ENCODE results near the gene TRANK1. TPM values are rescaled to one million over a fixed set of nuclear protein-coding genes. Genes with fewer than 3 reads are reported as not detected.
A peak's percentile ranks its signal among the peaks of the same experiment; 100 is the strongest.
"Not testable (repeated sequence)": the region's sequence is repeated elsewhere in the genome, so short reads cannot be mapped to it uniquely, and the experiment has no call there.

TRANK1 gene
- total RNA-seq, 2 experiments from 2014 or later: 84.3 to 93.1 TPM

- Mint-ChIP-seq H3K27ac (peak overlapping the region; percentile 75), H3K27me3 (no peaks in the 10 kb centered on the region), H3K9me3 (peaks cover 2% of the 10 kb centered on the region), H3K4me1 (peaks cover 49% of the 10 kb centered on the region), H3K4me3 (no peak overlapping the region), H3K36me3 (ENCODE audit: low read depth) (peaks cover 95% of the 10 kb centered on the region)
- ChIA-PET CTCF (interaction anchor here (0.6 kb wide), 1 partner anchor 36 kb away, joined by 3 read pairs; no protein-coding TSS in a partner anchor), POLR2A (no interaction called here)
- peak; percentile 21 for DNase-seq
Observed at GRCh38 chr3:36893137-36893557, 51.7 kb downstream of the TRANK1 start.

GRCh38 chr3:36892457-36893136, 52.3 kb downstream of the TRANK1 start:
- peaks cover 94% of the 10 kb centered on the region for H3K36me3 Mint-ChIP-seq (ENCODE audit: low read depth)
- POLR2A ChIA-PET: no interaction called here
- no peak for DNase-seq
- CTCF ChIA-PET: interaction anchor here (1.0 kb wide), 1 partner anchor 21 kb away, joined by 4 read pairs; no protein-coding TSS in a partner anchor
- peak overlapping the region; percentile 75 for H3K27ac Mint-ChIP-seq
- H3K4me3 Mint-ChIP-seq: no peak overlapping the region
- H3K9me3 Mint-ChIP-seq: peaks cover 2% of the 10 kb centered on the region
- no peaks in the 10 kb centered on the region for H3K27me3 Mint-ChIP-seq
- peaks cover 49% of the 10 kb centered on the region for H3K4me1 Mint-ChIP-seq

DNA sequence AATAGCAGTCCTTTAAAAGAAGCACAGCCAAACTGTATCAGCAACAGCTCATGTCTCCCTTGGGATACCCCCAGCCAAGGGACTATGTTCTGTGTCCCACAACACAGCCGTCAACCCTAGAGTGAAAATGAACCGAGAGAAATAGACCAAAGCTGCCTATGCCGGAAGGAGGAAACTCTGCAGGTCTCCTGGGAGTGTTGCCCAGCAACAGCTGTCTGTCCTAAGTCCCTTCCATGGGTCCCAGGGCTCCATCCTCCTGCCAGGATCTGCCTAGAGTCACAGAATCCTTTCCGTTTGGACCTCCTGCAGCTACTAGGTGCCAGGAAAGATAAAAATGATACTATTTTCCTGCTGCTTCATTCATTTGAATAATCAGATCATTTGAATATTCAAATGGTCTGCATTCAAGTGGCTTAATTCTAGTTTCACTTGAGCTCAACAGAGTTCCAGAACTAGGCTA, 53.1 kb downstream of the TRANK1 start:
- ChIA-PET POLR2A (no interaction called here), CTCF (interaction anchor here (0.6 to 1.0 kb wide), 2 partner anchors 20 to 119 kb away, joined by 3 to 4 read pairs; no protein-coding TSS in a partner anchor)
- DNase-seq: no peak
- H3K9me3 Mint-ChIP-seq: peaks cover 2% of the 10 kb centered on the region
- H3K27ac Mint-ChIP-seq: no peak overlapping the region
- H3K27me3 Mint-ChIP-seq: no peaks in the 10 kb centered on the region
- peaks cover 91% of the 10 kb centered on the region for H3K36me3 Mint-ChIP-seq (ENCODE audit: low read depth)
- H3K4me3 Mint-ChIP-seq: no peak overlapping the region
- H3K4me1 Mint-ChIP-seq: peaks cover 46% of the 10 kb centered on the region

GRCh38 chr3:36891097-36891496, 53.8 kb downstream of the TRANK1 start:
- DNase-seq, POLR2A ChIA-PET, H3K4me3 Mint-ChIP-seq, H3K27me3 Mint-ChIP-seq, CTCF ChIA-PET, H3K9me3 Mint-ChIP-seq: not testable (repeated sequence)
- peaks cover 86% of the 10 kb centered on the region for H3K36me3 Mint-ChIP-seq (ENCODE audit: low read depth)
- H3K4me1 Mint-ChIP-seq: peaks cover 43% of the 10 kb centered on the region
- H3K27ac Mint-ChIP-seq: peak overlapping the region; percentile 25

GRCh38 chr3:36890261-36890660, 54.6 kb downstream of the TRANK1 start:
- Mint-ChIP-seq H3K9me3 (peaks cover 2% of the 10 kb centered on the region), H3K4me1 (peaks cover 35% of the 10 kb centered on the region), H3K4me3 (no peak overlapping the region), H3K36me3 (ENCODE audit: low read depth) (peaks cover 80% of the 10 kb centered on the region), H3K27ac (no peak overlapping the region), H3K27me3 (no peaks in the 10 kb centered on the region)
- POLR2A ChIA-PET: interaction anchor here (0.6 kb wide), 2 partner anchors 9 to 35 kb away, joined by 3 read pairs; no protein-coding TSS in a partner anchor
- no peak for DNase-seq
- CTCF ChIA-PET: interaction anchor here (1.3 kb wide), 1 partner anchor 9 kb away, joined by 4 read pairs; no protein-coding TSS in a partner anchor

- Mint-ChIP-seq H3K4me1 (peaks cover 25% of the 10 kb centered on the region), H3K4me3 (no peak overlapping the region), H3K36me3 (ENCODE audit: low read depth) (peaks cover 54% of the 10 kb centered on the region), H3K27me3 (no peaks in the 10 kb centered on the region), H3K27ac (no peak overlapping the region), H3K9me3 (no peaks in the 10 kb centered on the region)
- ChIA-PET POLR2A (no interaction called here), CTCF (interaction anchor here (1.5 kb wide), 1 partner anchor 8 kb away, joined by 4 read pairs; no protein-coding TSS in a partner anchor)
- DNase-seq: no peak
Observed at GRCh38 chr3:36881735-36882134, 63.1 kb downstream of the TRANK1 start.

- Mint-ChIP-seq H3K4me1 (peaks cover 44% of the 10 kb centered on the region), H3K36me3 (ENCODE audit: low read depth) (peaks cover 55% of the 10 kb centered on the region)
- H3K9me3 Mint-ChIP-seq, H3K27me3 Mint-ChIP-seq, H3K27ac Mint-ChIP-seq, H3K4me3 Mint-ChIP-seq, DNase-seq, CTCF ChIA-PET, POLR2A ChIA-PET: not testable (repeated sequence)
Observed at GRCh38 chr3:36879842-36880241, 65.0 kb downstream of the TRANK1 start.

GRCh38 chr3:36877930-36878685, 66.7 kb downstream of the TRANK1 start:
- Mint-ChIP-seq H3K9me3 (no peaks in the 10 kb centered on the region), H3K27ac (no peak overlapping the region), H3K27me3 (no peaks in the 10 kb centered on the region), H3K4me3 (no peak overlapping the region), H3K4me1 (peaks cover 45% of the 10 kb centered on the region), H3K36me3 (ENCODE audit: low read depth) (peaks cover 52% of the 10 kb centered on the region)
- ChIA-PET CTCF (interaction anchor here (0.5 kb wide), 1 partner anchor 36 kb away, joined by 4 read pairs; no protein-coding TSS in a partner anchor), POLR2A (no interaction called here)
- no peak for DNase-seq

DNA sequence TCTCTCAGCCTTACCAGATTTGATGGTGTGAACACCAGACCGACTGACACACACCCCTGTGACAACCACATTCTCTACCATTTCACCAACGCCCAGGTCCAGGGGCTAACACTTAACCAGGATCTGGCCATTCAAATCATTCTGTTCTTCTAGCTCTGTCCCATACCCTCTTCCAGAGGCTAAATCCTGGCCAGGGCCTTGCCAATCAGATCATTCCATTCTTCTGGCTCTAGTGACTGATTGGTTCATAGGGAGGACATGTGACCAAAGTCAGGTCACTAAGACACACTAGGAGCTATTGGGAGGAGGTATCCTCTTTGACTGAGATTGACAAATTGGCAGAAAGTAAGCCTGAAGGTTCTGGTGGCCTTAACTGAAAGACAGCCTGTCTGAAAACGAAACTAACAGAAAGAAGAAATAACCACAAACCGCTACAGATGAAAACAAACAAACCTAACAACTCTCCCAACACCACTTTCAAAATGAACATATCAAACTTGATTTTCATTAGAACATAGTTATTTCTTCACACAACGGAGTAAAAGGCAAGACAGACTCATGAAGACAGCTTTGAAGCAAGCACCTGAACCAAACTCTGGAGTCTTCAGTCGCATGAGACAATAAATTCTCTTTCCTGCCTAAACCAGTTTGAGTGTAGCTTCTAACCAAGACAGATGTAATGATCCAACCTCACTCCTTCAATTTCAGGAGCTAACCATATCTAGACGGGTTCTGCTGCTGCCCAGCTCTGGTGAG, 68.5 kb downstream of the TRANK1 start:
- peaks cover 52% of the 10 kb centered on the region for H3K36me3 Mint-ChIP-seq (ENCODE audit: low read depth)
- peak overlapping the region; percentile 93 for H3K27ac Mint-ChIP-seq
- no peaks in the 10 kb centered on the region for H3K9me3 Mint-ChIP-seq
- H3K4me3 Mint-ChIP-seq: peak overlapping the region; percentile 56
- POLR2A ChIA-PET: interaction anchor here (0.7 kb wide), 1 partner anchor 32 kb away, joined by 3 read pairs; no protein-coding TSS in a partner anchor
- CTCF ChIA-PET: interaction anchor here (1.0 to 1.4 kb wide), 5 partner anchors 9 to 47 kb away, joined by 3 to 4 read pairs (median 3); no protein-coding TSS in a partner anchor
- no peaks in the 10 kb centered on the region for H3K27me3 Mint-ChIP-seq
- peak; percentile 54 for DNase-seq
- H3K4me1 Mint-ChIP-seq: peaks cover 42% of the 10 kb centered on the region

- CTCF ChIA-PET: interaction anchor here (1.0 to 1.4 kb wide), 3 partner anchors 14 to 46 kb away, joined by 3 read pairs; no protein-coding TSS in a partner anchor
- peaks cover 48% of the 10 kb centered on the region for H3K36me3 Mint-ChIP-seq (ENCODE audit: low read depth)
- H3K27ac Mint-ChIP-seq: peak overlapping the region; percentile 43
- no peaks in the 10 kb centered on the region for H3K9me3 Mint-ChIP-seq
- no peaks in the 10 kb centered on the region for H3K27me3 Mint-ChIP-seq
- POLR2A ChIA-PET: no interaction called here
- H3K4me3 Mint-ChIP-seq: no peak overlapping the region
- H3K4me1 Mint-ChIP-seq: peaks cover 41% of the 10 kb centered on the region
- DNase-seq: no peak
Observed at GRCh38 chr3:36875397-36875796, 69.5 kb downstream of the TRANK1 start.

DNA sequence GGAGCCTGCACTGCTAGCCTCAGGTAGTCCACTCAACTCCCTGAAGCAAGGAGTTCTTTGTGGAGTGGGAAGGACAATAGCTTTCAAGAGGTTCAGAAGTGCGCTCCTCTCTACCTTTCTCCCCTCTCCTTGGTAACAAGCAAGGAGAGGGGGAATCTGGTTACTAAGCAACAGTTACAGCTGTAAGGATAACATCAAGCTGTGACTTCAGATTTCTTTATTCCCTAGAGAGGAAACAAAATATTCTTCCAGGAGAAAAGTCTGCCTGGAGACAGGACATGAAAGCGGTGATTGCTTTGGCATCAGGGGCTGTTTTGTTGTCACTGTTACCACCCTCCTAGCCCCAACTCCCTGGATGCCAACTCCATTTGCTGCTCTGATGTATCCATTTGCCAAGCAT, 70.4 kb downstream of the TRANK1 start:
- ChIA-PET CTCF (no interaction called here), POLR2A (no interaction called here)
- H3K27me3 Mint-ChIP-seq: no peaks in the 10 kb centered on the region
- H3K27ac Mint-ChIP-seq: no peak overlapping the region
- H3K4me1 Mint-ChIP-seq: peaks cover 39% of the 10 kb centered on the region
- peaks cover 49% of the 10 kb centered on the region for H3K36me3 Mint-ChIP-seq (ENCODE audit: low read depth)
- DNase-seq: no peak
- no peaks in the 10 kb centered on the region for H3K9me3 Mint-ChIP-seq
- no peak overlapping the region for H3K4me3 Mint-ChIP-seq

DNA sequence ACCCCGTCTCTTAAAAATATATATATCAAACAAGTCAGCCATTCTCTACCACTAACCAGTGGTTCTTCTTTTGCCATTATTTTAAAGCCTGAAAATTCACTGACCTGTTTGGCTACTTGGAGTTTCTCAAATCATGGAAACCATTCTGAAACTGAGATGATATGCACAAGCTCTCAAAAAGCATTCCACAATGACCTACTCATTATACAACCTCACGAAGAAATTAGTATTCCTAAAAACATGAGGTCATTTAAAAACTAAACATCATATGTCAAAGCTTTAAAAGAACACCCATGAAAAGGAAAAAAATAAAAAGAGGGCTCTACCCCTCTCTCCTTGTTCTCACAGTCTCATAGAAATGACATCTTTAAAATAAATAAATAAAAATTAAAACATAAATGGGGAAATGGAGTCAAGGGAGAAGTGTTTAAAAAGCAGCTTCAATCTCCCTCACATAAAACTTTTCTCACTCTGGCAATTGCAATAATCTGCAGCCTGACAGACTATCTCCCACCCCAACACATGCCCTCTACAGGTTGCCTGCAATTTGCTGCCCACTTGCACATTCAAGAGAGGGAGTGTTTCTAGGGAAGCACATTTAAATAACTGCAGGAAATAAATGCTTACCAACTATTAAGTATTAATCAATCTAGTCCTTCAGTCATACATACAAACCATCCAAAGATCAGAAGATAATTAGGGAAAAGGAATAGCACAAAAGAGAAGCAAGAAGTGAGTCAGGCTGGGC, 73.3 kb downstream of the TRANK1 start:
- peaks cover 28% of the 10 kb centered on the region for H3K4me1 Mint-ChIP-seq
- no peaks in the 10 kb centered on the region for H3K27me3 Mint-ChIP-seq
- ChIA-PET POLR2A (interaction anchor here (0.7 kb wide), 1 partner anchor 44 kb away, joined by 4 read pairs; no protein-coding TSS in a partner anchor), CTCF (interaction anchor here (0.6 to 1.2 kb wide), 2 partner anchors 21 to 117 kb away, joined by 4 to 5 read pairs; no protein-coding TSS in a partner anchor)
- H3K9me3 Mint-ChIP-seq: no peaks in the 10 kb centered on the region
- DNase-seq: no peak
- peaks cover 48% of the 10 kb centered on the region for H3K36me3 Mint-ChIP-seq (ENCODE audit: low read depth)
- no peak overlapping the region for H3K4me3 Mint-ChIP-seq
- H3K27ac Mint-ChIP-seq: no peak overlapping the region
